ENCODE data around the gene CRABP2. TPM values are rescaled to one million over a fixed set of nuclear protein-coding genes. Genes with fewer than 3 reads are reported as not detected.

Gene CRABP2
- polyA plus RNA-seq, 2 of the 4 experiments (the other 2 are of a cell fraction): 1.7 to 15.6 TPM

GRCh38 chr1:156751757-156752481, 46.5 kb upstream of the CRABP2 start (continued):
- TF ChIP-seq BCL3 (IDR thresholded peaks at IDR 0.05): 0 out of 3 replicates have a peak, but pooled peaks have one; percentile 64
- no peak for TF ChIP-seq FOSB (CRISPR knock-in tag; IDR thresholded peaks at IDR 0.05)
- TF ChIP-seq MAX (IDR thresholded peaks at IDR 0.05): peak; percentile 98
- 0 out of 5 replicates have a peak, but pooled peaks have one; percentile 7 to 27 for TF ChIP-seq RAD21 (conservative IDR thresholded peaks at IDR 0.05 in 1 of 2, IDR thresholded peaks at IDR 0.05 in 1 of 2)
- peak; percentile 66; the same call in 1 of the 2 replicates for TF ChIP-seq PBX3 (IDR thresholded peaks at IDR 0.05)
- no peak for TF ChIP-seq HDAC2 (IDR thresholded peaks at IDR 0.05)
- TF ChIP-seq RARB (CRISPR knock-in tag; IDR thresholded peaks at IDR 0.05): no peak
- peak; percentile 96 for TF ChIP-seq MAZ (IDR thresholded peaks at IDR 0.05; ENCODE audit: borderline replicate concordance, low read depth, low read length)
- no peak for TF ChIP-seq ZFP36 (IDR thresholded peaks at IDR 0.05; ENCODE audit: borderline replicate concordance, partially characterized antibody)
- TF ChIP-seq MAFK (IDR thresholded peaks at IDR 0.05; ENCODE audit: partially characterized antibody): no peak
- no peak for TF ChIP-seq ESRRA (IDR thresholded peaks at IDR 0.05; ENCODE audit: borderline replicate concordance, low read length)
- no peak for TF ChIP-seq FOXS1 (CRISPR knock-in tag; IDR thresholded peaks at IDR 0.05)
- no peak; the same call in 2 of the 3 replicates for TF ChIP-seq SMC3 (IDR thresholded peaks at IDR 0.05)
- no peak for TF ChIP-seq SREBF2 (IDR thresholded peaks at IDR 0.05)
- TF ChIP-seq POLR2AphosphoS2 (conservative IDR thresholded peaks at IDR 0.05; ENCODE audit: low read length): no peak
- no peak for TF ChIP-seq HMGXB4 (CRISPR knock-in tag; IDR thresholded peaks at IDR 0.05; ENCODE audit: borderline replicate concordance)
- peak; percentile 51; the same call in 1 of the 2 replicates for TF ChIP-seq POLR2A (IDR thresholded peaks at IDR 0.05; ENCODE audit: low read length)
- no peak for TF ChIP-seq HOXA7 (CRISPR knock-in tag; IDR thresholded peaks at IDR 0.05)
- no peak for TF ChIP-seq ZNF302 (CRISPR knock-in tag; IDR thresholded peaks at IDR 0.05)
- TF ChIP-seq JUN (IDR thresholded peaks at IDR 0.05): peak in 1 of 2 experiments; percentile 87; a peak in 3 of 5 replicates
- TF ChIP-seq CEBPB (IDR thresholded peaks at IDR 0.05): no peak
- peak; percentile 93 for TF ChIP-seq MYC (IDR thresholded peaks at IDR 0.05; ENCODE audit: borderline replicate concordance, low read length)
- no peak for TF ChIP-seq TFCP2L1 (CRISPR knock-in tag; IDR thresholded peaks at IDR 0.05)
- no peak for TF ChIP-seq BHLHE40 (IDR thresholded peaks at IDR 0.05; ENCODE audit: low read depth, low read length)
- peak; percentile 68 for TF ChIP-seq PHF8 (IDR thresholded peaks at IDR 0.05; ENCODE audit: borderline replicate concordance, low read depth)
- no peak for TF ChIP-seq HEYL (CRISPR knock-in tag; IDR thresholded peaks at IDR 0.05)
- no peak for TF ChIP-seq ELK1 (IDR thresholded peaks at IDR 0.05; ENCODE audit: low read depth, low read length)
- TF ChIP-seq E2F6 (IDR thresholded peaks at IDR 0.05; ENCODE audit: borderline replicate concordance, low read depth): peak; percentile 94
- no peak for TF ChIP-seq HOXB13 (CRISPR knock-in tag; IDR thresholded peaks at IDR 0.05; ENCODE audit: low read depth)
- TF ChIP-seq RNF2 (IDR thresholded peaks at IDR 0.05; ENCODE audit: borderline replicate concordance, low read depth): no peak
- no peak for TF ChIP-seq KDM5A (IDR thresholded peaks at IDR 0.05)
- no peak for TF ChIP-seq USF2 (IDR thresholded peaks at IDR 0.05)
- TF ChIP-seq EP300 (IDR thresholded peaks at IDR 0.05): no peak
- TF ChIP-seq CHD4 (IDR thresholded peaks at IDR 0.05; ENCODE audit: borderline replicate concordance): no peak
- peak; percentile 44; the same call in 1 of the 2 replicates for TF ChIP-seq GATA3 (IDR thresholded peaks at IDR 0.05; ENCODE audit: borderline replicate concordance)
- TF ChIP-seq EHMT2 (IDR thresholded peaks at IDR 0.05; ENCODE audit: low read depth): no peak
